GM12878 (cell line): ENCODE results near the gene CARD11. TPM values are rescaled to one million over a fixed set of nuclear protein-coding genes. Genes with fewer than 3 reads are reported as not detected.

ENCODE experiments used
- ATAC-seq: fragments of 200-7000 bp; cut with Tn5 transposase; 3 replicates; pipeline ENCODE4 v1.9.1; 2020; ENCODE audit warnings: mild to moderate bottlenecking, moderate library complexity
- BruUV-seq: library from RNA; stranded (reverse); fragments of 400-500 nt; replicated peaks from 2 replicates; lab custom pipeline; 2021; lab: Mats Ljungman, UMichigan
- CTCF ChIA-PET: fragments of 300-600 bp; sonication (Branson Sonifier 250); formaldehyde crosslinking; extraction: SDS; loops from one replicate; lab custom pipeline; 2021; ENCODE audit warnings: inconsistent platforms; lab: Yijun Ruan, JAX
- POLR2A ChIA-PET: fragments of 350-600 bp; formaldehyde crosslinking; extraction: SDS; loops from one replicate; lab custom pipeline; 2021; ENCODE audit warnings: inconsistent platforms; lab: Charles Lee
- RAD21 ChIA-PET: fragments of 300-600 bp; sonication (Branson Sonifier 250); formaldehyde crosslinking; loops from one replicate; lab custom pipeline; 2023; ENCODE audit warnings: antibody characterized with exemption; ENCODE audit not compliant: unreplicated experiment; lab: Charles Lee
- SMC1A ChIA-PET: fragments of 300-600 bp; sonication (Branson Sonifier 250); formaldehyde crosslinking; loops from one replicate; lab custom pipeline; 2023; ENCODE audit not compliant: unreplicated experiment, uncharacterized antibody; lab: Charles Lee
- DNase-seq: peaks from one replicate; pipeline ENCODE4 v3.0.0-alpha.2; 2011; ENCODE audit warnings: low read depth, low spot score
- FAIRE-seq: peaks from 3 replicates; lab custom pipeline; 2011; peaks lifted over from hg19 to GRCh38; lab: Jason Lieb, UNC
- H2AFZ ChIP-seq: 2 replicates; pipeline ENCODE4 v1.6.0; 2011; ENCODE audit warnings: low read depth, low read length, control low read depth; ENCODE audit not compliant: control insufficient read depth
- H3K27ac ChIP-seq: 2 replicates; pipeline ENCODE4 v1.5.1; 2011; ENCODE audit warnings: control low read depth; ENCODE audit not compliant: control insufficient read depth, insufficient read depth
- H3K27me3 ChIP-seq, 2 experiments: replicated peaks in 1 of 2; 2 replicates each; pipeline versions ENCODE4 v1.6.0 to v1.6.1; 2011; ENCODE audit warnings: low read length in 1 of 2; ENCODE audit not compliant: control insufficient read depth in 2 of 2, insufficient read depth in 2 of 2
- H3K36me3 ChIP-seq, 2 experiments: 2 replicates each; pipeline ENCODE4 v1.5.1; 2011; ENCODE audit warnings: low read length in 1 of 2; ENCODE audit not compliant: control insufficient read depth in 2 of 2, insufficient read depth in 2 of 2
- H3K4me1 ChIP-seq: 2 replicates; pipeline ENCODE4 v1.6.1; 2011; ENCODE audit warnings: mild to moderate bottlenecking, low read length, moderate library complexity, mixed read lengths; ENCODE audit not compliant: control insufficient read depth, insufficient read depth
- H3K4me2 ChIP-seq: 2 replicates; pipeline ENCODE4 v1.6.0; 2011; ENCODE audit warnings: control low read depth; ENCODE audit not compliant: control insufficient read depth, insufficient read depth
- H3K4me3 ChIP-seq: fragments of 200-600 bp; sonication (generic); 2 replicates; pipeline ENCODE4 v1.5.1; 2016
- H3K79me2 ChIP-seq: 2 replicates; pipeline ENCODE4 v1.6.0; 2011; ENCODE audit warnings: low read length; ENCODE audit not compliant: control insufficient read depth, insufficient read depth
- H3K9ac ChIP-seq: 2 replicates; pipeline ENCODE4 v1.8.0; 2011; ENCODE audit warnings: low read length, control low read depth, mixed read lengths; ENCODE audit not compliant: control insufficient read depth, insufficient read depth
- H3K9me3 ChIP-seq: replicated peaks from 3 replicates; pipeline ENCODE4 v1.5.1; 2011; ENCODE audit warnings: mild to moderate bottlenecking, low read length; ENCODE audit not compliant: control insufficient read depth, insufficient read depth
- H4K20me1 ChIP-seq: 2 replicates; pipeline ENCODE4 v1.6.0; 2011; ENCODE audit not compliant: control insufficient read depth, insufficient read depth
- PML ChIP-seq: IDR thresholded peaks from 2 replicates; pipeline ENCODE4 v1.6.1; 2012; ENCODE audit warnings: low read length, inconsistent platforms
- SIN3A ChIP-seq: IDR thresholded peaks from 2 replicates; pipeline ENCODE4 v1.6.1; 2012; ENCODE audit warnings: low read depth, low read length, improper control_type of control experiment
- YBX1 ChIP-seq: fragments of 450-650 bp; IDR thresholded peaks from 2 replicates; pipeline ENCODE4 v1.6.1; 2016; ENCODE audit warnings: antibody characterized with exemption
- WGBS: methylation state at CpG from one replicate; pipeline ENCODE4 v1.1.6; 2016; ENCODE audit warnings: low lambda C conversion rate; ENCODE audit not compliant: insufficient replicate concordance, insufficient coverage; ENCODE audit errors: missing lambda C conversion rate; 5-methylcytosine and 5-hydroxymethylcytosine counted together
- in situ Hi-C: fragments of 300-500 bp; cut with MboI; formaldehyde crosslinking; loops from 9 replicates; pipeline ENCODE4 v1.14.3; 2018; ENCODE audit warnings: mixed read lengths
- intact Hi-C: fragments of 100-400 bp; cut with micrococcal nuclease; formaldehyde crosslinking; loops from one replicate; pipeline ENCODE4 v1.14.2; 2022; ENCODE audit not compliant: unreplicated experiment
- polyA plus RNA-seq, 11 experiments: library from polyadenylated mRNA; depleted of rRNA in 4 of 11; unstranded in 6 of 11; stranded (reverse) in 5 of 11; fragments of >200 nt; fragmentation: Nextera tagmentation in 4 of 11; fragmentation: Illumina TruSeq in 1 of 11; extraction: Ambion mirVana in 4 of 11; extraction: Trizol in 1 of 11; gene quantifications; 1 replicate in 1 of 11; 2 replicates in 10 of 11; pipeline versions ENCODE4 v1.2.1 to v1.2.3, GENCODE V29; 2011 to 2016; ENCODE audit warnings: inconsistent platforms in 2 of 11, missing spikeins in 2 of 11, low read depth in 1 of 11
- total RNA-seq, 4 experiments: library from RNA; depleted of rRNA in 3 of 4; stranded (reverse); fragments of >200 nt in 3 of 4; fragmentation: Illumina TruSeq in 1 of 4; extraction: Trizol in 1 of 4; gene quantifications; 2 replicates each; pipeline versions ENCODE4 v1.2.1 to v1.2.3, GENCODE V29; 2013 to 2021
- TF ChIP-seq, protein P1 (sequence below): IDR thresholded peaks from 2 replicates; pipeline ENCODE4 v1.6.1; 2012; ENCODE audit warnings: mild to moderate bottlenecking, low read depth, low read length

CARD11 gene
- total and polyA plus RNA-seq, 10 of the 15 experiments (the other 5 are each of a cell fraction or from before 2014, with no cell fraction given): 0.27 to 72.0 (median 28.4) TPM

DNA sequence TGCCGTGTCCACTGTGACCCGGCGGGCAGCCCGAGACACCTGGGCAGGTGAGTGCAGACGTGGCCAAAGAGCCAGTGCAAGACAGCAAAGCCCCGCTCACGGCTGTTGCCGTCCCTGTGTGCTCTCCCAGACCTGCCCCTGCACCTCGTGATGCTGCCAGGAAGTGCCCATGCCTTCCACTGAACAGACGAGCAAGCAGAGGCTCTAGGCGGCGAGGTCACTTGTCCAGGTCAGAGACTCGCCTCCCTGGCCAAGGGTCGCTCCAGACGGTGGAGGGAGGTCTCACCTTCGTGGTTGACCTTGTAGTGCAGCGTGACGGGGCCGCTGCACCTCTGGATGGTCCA is 121.3 kb downstream of the CARD11 start:
- intact Hi-C loops: no loop called here
- Histone ChIP-seq H3K79me2 (no peaks in the 10 kb centered on the region), H3K9me3 (no peaks in the 10 kb centered on the region; the same call in 2 of the 3 replicates), H3K4me1 (no peaks in the 10 kb centered on the region), H3K4me3 (no peak overlapping the region), H2AFZ (no peak overlapping the region), H3K27me3 (no peaks in the 10 kb centered on the region), H3K27ac (no peak overlapping the region), H3K9ac (no peak overlapping the region), H3K36me3 (peaks cover 7 to 17% of the 10 kb centered on the region in 2 experiments), H3K4me2 (no peak overlapping the region), H4K20me1 (no peaks in the 10 kb centered on the region)
- no peak for ATAC-seq
- WGBS: 94% methylated on average over 19 of the region's 19 CpGs
- FAIRE-seq: no peak
- ChIA-PET SMC1A (no interaction called here), POLR2A (no interaction called here), CTCF (no interaction called here), RAD21 (no interaction called here)
- no peak for DNase-seq
- TF ChIP-seq PML (no peak), SIN3A (no peak), YBX1 (no peak)
- TF ChIP-seq, protein P1, sequence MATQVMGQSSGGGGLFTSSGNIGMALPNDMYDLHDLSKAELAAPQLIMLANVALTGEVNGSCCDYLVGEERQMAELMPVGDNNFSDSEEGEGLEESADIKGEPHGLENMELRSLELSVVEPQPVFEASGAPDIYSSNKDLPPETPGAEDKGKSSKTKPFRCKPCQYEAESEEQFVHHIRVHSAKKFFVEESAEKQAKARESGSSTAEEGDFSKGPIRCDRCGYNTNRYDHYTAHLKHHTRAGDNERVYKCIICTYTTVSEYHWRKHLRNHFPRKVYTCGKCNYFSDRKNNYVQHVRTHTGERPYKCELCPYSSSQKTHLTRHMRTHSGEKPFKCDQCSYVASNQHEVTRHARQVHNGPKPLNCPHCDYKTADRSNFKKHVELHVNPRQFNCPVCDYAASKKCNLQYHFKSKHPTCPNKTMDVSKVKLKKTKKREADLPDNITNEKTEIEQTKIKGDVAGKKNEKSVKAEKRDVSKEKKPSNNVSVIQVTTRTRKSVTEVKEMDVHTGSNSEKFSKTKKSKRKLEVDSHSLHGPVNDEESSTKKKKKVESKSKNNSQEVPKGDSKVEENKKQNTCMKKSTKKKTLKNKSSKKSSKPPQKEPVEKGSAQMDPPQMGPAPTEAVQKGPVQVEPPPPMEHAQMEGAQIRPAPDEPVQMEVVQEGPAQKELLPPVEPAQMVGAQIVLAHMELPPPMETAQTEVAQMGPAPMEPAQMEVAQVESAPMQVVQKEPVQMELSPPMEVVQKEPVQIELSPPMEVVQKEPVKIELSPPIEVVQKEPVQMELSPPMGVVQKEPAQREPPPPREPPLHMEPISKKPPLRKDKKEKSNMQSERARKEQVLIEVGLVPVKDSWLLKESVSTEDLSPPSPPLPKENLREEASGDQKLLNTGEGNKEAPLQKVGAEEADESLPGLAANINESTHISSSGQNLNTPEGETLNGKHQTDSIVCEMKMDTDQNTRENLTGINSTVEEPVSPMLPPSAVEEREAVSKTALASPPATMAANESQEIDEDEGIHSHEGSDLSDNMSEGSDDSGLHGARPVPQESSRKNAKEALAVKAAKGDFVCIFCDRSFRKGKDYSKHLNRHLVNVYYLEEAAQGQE: no peak
- in situ Hi-C loops: no loop called here
- no TSS peak for BruUV-seq
